ENCODE data around the gene KLHL17.
A peak's percentile ranks its signal among the peaks of the same experiment; 100 is the strongest.
"Not testable (repeated sequence)": the region's sequence is repeated elsewhere in the genome, so short reads cannot be mapped to it uniquely, and the experiment has no call there.

The KLHL17 gene

GRCh38 chr1:984476-984814, 24.1 kb downstream of the KLHL17 start:
- Histone ChIP-seq H3K4me2 (ENCODE audit: low read length) (peak overlapping the region; percentile 81), H3K9ac (no peak overlapping the region), H3K79me2 (no peaks in the 10 kb centered on the region), H3K36me3 (ENCODE audit: control insufficient read depth, insufficient read depth, low read length) (no peaks in the 10 kb centered on the region), H3K27me3 (ENCODE audit: control insufficient read depth, insufficient read depth, low read length) (no peaks in the 10 kb centered on the region), H3K4me1 (no peaks in the 10 kb centered on the region), H3K4me3 (ENCODE audit: low read depth, low read length) (no peak overlapping the region), H3K9me3 (ENCODE audit: control insufficient read depth, low read length) (no peaks in the 10 kb centered on the region), H3K27ac (no peak overlapping the region), H2AFZ (no peak overlapping the region)
- TF ChIP-seq CTCF (IDR thresholded peaks at IDR 0.05), result no peak

GRCh38 chr1:985126-985525, 24.7 kb downstream of the KLHL17 start:
- no peak overlapping the region for H3K9ac ChIP-seq
- H3K4me1 ChIP-seq, result no peaks in the 10 kb centered on the region
- H3K4me3 ChIP-seq (ENCODE audit: low read depth, low read length), result no peak overlapping the region
- H3K27me3 ChIP-seq (ENCODE audit: control insufficient read depth, insufficient read depth, low read length), result no peaks in the 10 kb centered on the region
- no peaks in the 10 kb centered on the region for H3K36me3 ChIP-seq (ENCODE audit: control insufficient read depth, insufficient read depth, low read length)
- no peak overlapping the region for H3K27ac ChIP-seq
- H3K9me3 ChIP-seq (ENCODE audit: control insufficient read depth, low read length), result no peaks in the 10 kb centered on the region
- no peak overlapping the region for H3K4me2 ChIP-seq (ENCODE audit: low read length)
- H3K79me2 ChIP-seq, result no peaks in the 10 kb centered on the region
- no peak for TF ChIP-seq CTCF (IDR thresholded peaks at IDR 0.05)
- no peak overlapping the region for H2AFZ ChIP-seq

- H3K79me2 ChIP-seq; H3K9me3 ChIP-seq (ENCODE audit: control insufficient read depth, low read length); H3K27me3 ChIP-seq (ENCODE audit: control insufficient read depth, insufficient read depth, low read length); H3K36me3 ChIP-seq (ENCODE audit: control insufficient read depth, insufficient read depth, low read length); H2AFZ ChIP-seq; H3K27ac ChIP-seq; H3K4me3 ChIP-seq (ENCODE audit: low read depth, low read length); H3K4me2 ChIP-seq (ENCODE audit: low read length); H3K4me1 ChIP-seq; H3K9ac ChIP-seq: not testable (repeated sequence)
Observed at GRCh38 chr1:988061-988460, 27.7 kb downstream of the KLHL17 start.

- H2AFZ ChIP-seq; H3K36me3 ChIP-seq (ENCODE audit: control insufficient read depth, insufficient read depth, low read length); H3K4me2 ChIP-seq (ENCODE audit: low read length); H3K79me2 ChIP-seq; H3K27me3 ChIP-seq (ENCODE audit: control insufficient read depth, insufficient read depth, low read length); H3K4me3 ChIP-seq (ENCODE audit: low read depth, low read length); H3K9ac ChIP-seq; H3K4me1 ChIP-seq; H3K27ac ChIP-seq; H3K9me3 ChIP-seq (ENCODE audit: control insufficient read depth, low read length): not testable (repeated sequence)
Observed at GRCh38 chr1:991275-991674, 30.9 kb downstream of the KLHL17 start.

GRCh38 chr1:991895-992294, 31.5 kb downstream of the KLHL17 start:
- Histone ChIP-seq H3K27ac (no peak overlapping the region), H2AFZ (no peak overlapping the region), H3K9ac (no peak overlapping the region), H3K4me1 (no peaks in the 10 kb centered on the region), H3K9me3 (ENCODE audit: control insufficient read depth, low read length) (no peaks in the 10 kb centered on the region), H3K4me3 (ENCODE audit: low read depth, low read length) (no peak overlapping the region), H3K27me3 (ENCODE audit: control insufficient read depth, insufficient read depth, low read length) (no peaks in the 10 kb centered on the region), H3K79me2 (no peaks in the 10 kb centered on the region), H3K36me3 (ENCODE audit: control insufficient read depth, insufficient read depth, low read length) (no peaks in the 10 kb centered on the region), H3K4me2 (ENCODE audit: low read length) (no peak overlapping the region)
- TF ChIP-seq CTCF (IDR thresholded peaks at IDR 0.05), result no peak

- Histone ChIP-seq H3K27me3 (ENCODE audit: control insufficient read depth, insufficient read depth, low read length) (no peaks in the 10 kb centered on the region), H2AFZ (no peak overlapping the region), H3K9ac (no peak overlapping the region), H3K36me3 (ENCODE audit: control insufficient read depth, insufficient read depth, low read length) (no peaks in the 10 kb centered on the region), H3K9me3 (ENCODE audit: control insufficient read depth, low read length) (no peaks in the 10 kb centered on the region), H3K4me1 (no peaks in the 10 kb centered on the region), H3K79me2 (no peaks in the 10 kb centered on the region), H3K27ac (no peak overlapping the region), H3K4me3 (ENCODE audit: low read depth, low read length) (no peak overlapping the region), H3K4me2 (ENCODE audit: low read length) (no peak overlapping the region)
- no peak for TF ChIP-seq CTCF (IDR thresholded peaks at IDR 0.05)
Observed at GRCh38 chr1:992362-992761, 32.0 kb downstream of the KLHL17 start.

Measured in parathyroid adenoma (tissue), 2 donors.